Measurements from ENCODE around the gene FAM98B.

- no peak for TF ChIP-seq CTCF (IDR thresholded peaks at IDR 0.05 in 8 of 11, conservative IDR thresholded peaks at IDR 0.05 in 3 of 11)
- TF ChIP-seq POLR2AphosphoS5 (IDR thresholded peaks at IDR 0.05) = no peak
Measured at GRCh38 chr15:38475361-38475760, 21.4 kb downstream of the FAM98B start.

Measured in spleen (tissue), 7 donors.